ENCODE results near the gene PGF. TPM values are rescaled to one million over a fixed set of nuclear protein-coding genes. Genes with fewer than 3 reads are reported as not detected.
A peak's percentile ranks its signal among the peaks of the same experiment; 100 is the strongest.

Gene PGF
- total RNA-seq, 3 donors from 2014 or later, result 3.7 to 17.9 (median 8.2) TPM

- intact Hi-C loops (cut with DNase I; ENCODE audit: low total_unique reads), result no loop called here
- peaks cover 2 to 10% of the 10 kb centered on the region in 2 donors for H3K4me1 ChIP-seq
- no peak overlapping the region for H3K4me3 ChIP-seq
- H3K27ac ChIP-seq, result no peak overlapping the region
- no peaks in the 10 kb centered on the region for H3K9me3 ChIP-seq
- H3K36me3 ChIP-seq, result no peaks in the 10 kb centered on the region
- TF ChIP-seq CTCF (IDR thresholded peaks at IDR 0.05) (no peak), POLR2A (IDR thresholded peaks at IDR 0.05) (no peak), POLR2AphosphoS5 (IDR thresholded peaks at IDR 0.05) (no peak)
- H3K27me3 ChIP-seq, result no peaks in the 10 kb centered on the region
- DNase-seq (ENCODE audit: low spot score in 2 of 2), result peak in 1 of 2 donors; percentile 30
Measured at GRCh38 chr14:74977164-74977900, 21.9 kb upstream of the PGF start.

DNA sequence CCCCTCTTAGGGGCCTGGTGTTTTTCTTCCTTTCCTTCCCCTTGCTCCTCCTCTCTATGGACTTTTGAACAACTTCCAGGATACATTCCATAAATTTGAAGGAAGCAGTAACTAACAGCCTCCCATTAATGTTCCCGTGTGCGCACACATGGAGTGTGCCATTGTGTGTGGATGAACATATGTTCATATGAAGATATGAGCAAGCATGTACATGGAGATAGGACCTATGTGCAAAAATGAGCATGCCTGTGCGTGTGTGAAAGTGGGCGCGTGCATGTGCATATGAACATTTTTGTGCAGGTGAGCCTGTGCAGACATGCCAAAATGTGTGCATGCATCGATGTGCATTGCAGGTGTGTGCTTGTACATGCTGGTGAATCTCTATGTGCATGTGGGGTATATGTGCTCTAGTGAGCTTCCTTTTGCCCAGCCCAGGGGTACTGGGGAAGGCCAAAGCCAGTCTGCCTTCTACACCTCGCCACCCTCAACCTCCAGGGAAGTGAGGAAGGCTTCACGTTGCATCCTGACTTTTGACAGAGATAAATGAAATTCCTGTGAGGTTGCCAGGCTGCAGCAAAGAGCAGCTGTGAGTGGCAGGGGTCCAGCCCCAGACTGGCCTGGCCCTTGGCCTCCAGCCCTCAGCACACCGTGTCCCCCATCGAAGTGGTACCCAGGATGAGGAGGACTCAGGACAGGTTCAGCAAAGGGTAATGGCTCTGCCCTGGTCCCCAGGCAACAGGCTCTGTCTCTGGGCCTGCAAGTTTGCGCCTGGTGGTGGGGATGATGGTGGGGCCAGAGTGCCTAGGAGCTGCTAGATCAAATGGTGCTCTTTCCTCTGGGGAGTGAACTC, 21.1 kb upstream of the PGF start:
- no peak overlapping the region for H3K4me3 ChIP-seq
- no peaks in the 10 kb centered on the region for H3K9me3 ChIP-seq
- peaks cover 2 to 10% of the 10 kb centered on the region in 2 donors for H3K4me1 ChIP-seq
- intact Hi-C loops (cut with DNase I; ENCODE audit: low total_unique reads), result no loop called here
- TF ChIP-seq POLR2AphosphoS5 (IDR thresholded peaks at IDR 0.05) (no peak), POLR2A (IDR thresholded peaks at IDR 0.05) (no peak), CTCF (IDR thresholded peaks at IDR 0.05) (no peak)
- no peaks in the 10 kb centered on the region for H3K27me3 ChIP-seq
- H3K36me3 ChIP-seq, result no peaks in the 10 kb centered on the region
- H3K27ac ChIP-seq, result no peak overlapping the region
- DNase-seq (ENCODE audit: low spot score in 2 of 2), result peak in 1 of 2 donors; percentile 20

DNA sequence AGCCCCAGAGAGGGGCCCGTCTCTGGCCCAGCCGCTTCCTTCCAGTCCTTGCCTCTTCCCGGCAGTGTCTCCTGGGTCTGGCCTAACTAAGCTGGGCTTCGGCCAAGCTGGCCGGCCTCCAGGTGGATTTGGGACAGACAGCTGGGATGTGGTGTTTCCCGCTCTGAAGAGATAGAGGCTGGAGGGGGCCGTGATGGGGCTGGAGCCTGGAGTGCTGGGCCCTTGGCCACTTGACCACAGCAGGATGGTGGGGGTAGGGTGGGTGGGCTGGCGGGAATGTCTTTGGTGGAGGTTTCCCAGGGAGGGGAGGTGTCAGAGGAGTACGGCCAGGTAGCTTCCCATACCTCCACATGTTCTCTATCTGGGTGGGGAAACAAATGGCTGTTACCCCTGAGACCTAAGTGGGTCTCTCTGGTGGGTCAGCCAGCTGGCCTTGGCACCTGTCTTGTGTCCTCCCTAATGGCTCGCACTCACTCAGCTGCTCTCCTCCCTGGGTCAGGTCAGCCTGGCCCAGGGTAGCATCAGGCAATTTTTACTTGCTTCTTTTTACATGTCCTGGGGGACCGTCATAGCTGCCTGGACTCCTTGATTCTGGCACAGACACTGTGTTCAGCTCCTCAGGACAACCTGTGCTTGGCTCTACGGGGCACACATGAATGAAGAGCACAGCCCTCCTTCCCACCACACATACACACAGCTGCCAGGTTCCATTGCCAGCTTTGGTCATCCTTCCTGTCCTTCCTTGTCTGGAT, 19.8 kb upstream of the PGF start:
- H3K4me1 ChIP-seq, result peaks cover 2 to 10% of the 10 kb centered on the region in 2 donors
- intact Hi-C loops (cut with DNase I; ENCODE audit: low total_unique reads), result no loop called here
- DNase-seq (ENCODE audit: low spot score in 2 of 2), result peak in 1 of 2 donors; percentile 54
- no peaks in the 10 kb centered on the region for H3K27me3 ChIP-seq
- peak in 1 of 3 donors; percentile 48 for TF ChIP-seq POLR2AphosphoS5 (IDR thresholded peaks at IDR 0.05)
- no peak for TF ChIP-seq POLR2A (IDR thresholded peaks at IDR 0.05)
- no peaks in the 10 kb centered on the region for H3K9me3 ChIP-seq
- H3K27ac ChIP-seq, result peak overlapping the region in 1 of 2 donors; percentile 68
- no peaks in the 10 kb centered on the region for H3K36me3 ChIP-seq
- H3K4me3 ChIP-seq, result no peak overlapping the region

DNA sequence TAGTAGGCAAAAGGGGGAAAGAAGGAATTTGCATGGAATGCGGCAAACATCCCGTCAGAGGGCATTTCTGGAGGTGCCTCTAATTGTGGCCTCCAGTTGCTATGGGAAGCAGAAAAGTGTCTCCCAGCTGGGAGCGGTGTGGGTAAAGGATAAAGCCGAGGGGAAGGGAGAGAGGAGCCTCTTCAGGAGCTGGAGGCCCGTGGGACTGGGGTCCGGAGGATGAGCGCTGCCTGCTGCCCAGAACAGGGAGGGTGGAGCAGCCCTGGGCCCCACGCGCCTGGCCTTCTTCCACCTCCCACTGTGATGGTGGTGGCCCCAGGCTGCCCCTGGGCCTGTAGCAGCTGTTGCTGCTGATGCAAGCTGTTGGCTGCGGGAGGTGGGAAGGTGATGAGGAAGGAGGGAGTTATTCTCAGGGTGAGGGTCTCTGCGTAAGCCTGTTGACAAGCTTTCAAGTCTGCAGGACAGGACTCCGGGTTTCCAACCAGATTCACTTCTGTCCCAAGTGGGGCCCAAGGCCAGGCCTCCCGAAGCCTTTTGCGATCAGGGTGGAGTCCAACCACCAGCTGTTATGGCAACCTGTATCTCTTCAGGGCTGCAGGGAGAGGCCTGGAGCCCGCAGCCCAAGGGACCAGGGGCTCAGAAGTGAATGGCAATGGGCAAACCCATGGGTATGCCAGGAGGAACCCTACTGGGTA, 19.1 kb upstream of the PGF start:
- TF ChIP-seq CTCF (IDR thresholded peaks at IDR 0.05) (no peak), POLR2AphosphoS5 (IDR thresholded peaks at IDR 0.05) (no peak), POLR2A (IDR thresholded peaks at IDR 0.05) (no peak)
- peak overlapping the region in 1 of 2 donors; percentile 68 for H3K27ac ChIP-seq
- H3K27me3 ChIP-seq, result no peaks in the 10 kb centered on the region
- no peak for DNase-seq (ENCODE audit: low spot score in 2 of 2)
- no peaks in the 10 kb centered on the region for H3K36me3 ChIP-seq
- H3K9me3 ChIP-seq, result no peaks in the 10 kb centered on the region
- no peak overlapping the region for H3K4me3 ChIP-seq
- H3K4me1 ChIP-seq, result peaks cover under 1 to 6% of the 10 kb centered on the region in 2 donors
- intact Hi-C loops (cut with DNase I; ENCODE audit: low total_unique reads), result no loop called here

DNA sequence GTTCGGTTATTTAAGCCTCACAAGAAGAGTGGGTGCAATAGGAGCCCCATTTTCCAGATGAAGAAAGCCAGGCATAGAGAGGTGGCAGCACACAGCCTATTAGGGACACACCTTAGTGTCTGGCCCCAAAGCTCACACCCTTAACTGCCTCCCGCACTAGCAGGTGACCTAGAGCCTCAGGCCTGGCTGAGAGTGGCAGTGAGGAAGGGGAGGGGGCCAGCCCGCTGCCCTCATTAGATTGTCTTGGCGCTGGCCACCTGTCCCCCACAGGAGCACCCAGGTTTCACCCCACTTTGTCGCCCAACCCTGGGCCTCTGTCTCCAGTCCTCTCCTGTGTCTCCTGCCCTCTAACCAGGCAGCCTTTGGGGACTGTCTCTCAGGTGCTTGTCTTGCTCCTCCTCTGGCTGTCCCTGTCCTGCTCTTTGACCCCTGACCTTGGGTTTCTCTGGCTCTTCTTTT, 18.5 kb upstream of the PGF start:
- Histone ChIP-seq H3K36me3 (no peaks in the 10 kb centered on the region), H3K4me3 (no peak overlapping the region), H3K27ac (peak overlapping the region in 1 of 2 donors; percentile 68), H3K9me3 (no peaks in the 10 kb centered on the region), H3K4me1 (peaks cover 0 to 1% of the 10 kb centered on the region in 2 donors), H3K27me3 (no peaks in the 10 kb centered on the region)
- intact Hi-C loops (cut with DNase I; ENCODE audit: low total_unique reads), result no loop called here
- TF ChIP-seq POLR2A (IDR thresholded peaks at IDR 0.05) (no peak), CTCF (IDR thresholded peaks at IDR 0.05) (no peak), POLR2AphosphoS5 (IDR thresholded peaks at IDR 0.05) (no peak)
- DNase-seq (ENCODE audit: low spot score in 2 of 2), result no peak
